Stromal cell of bone marrow (primary cell): Measurements from ENCODE around the gene SLC26A8.
"Not testable (repeated sequence)": the region's sequence is repeated elsewhere in the genome, so short reads cannot be mapped to it uniquely, and the experiment has no call there.

Experiments
- DNase-seq: peaks from one replicate; pipeline ENCODE4 v3.0.0-alpha.2; 2012; ENCODE audit warnings: low read depth

The SLC26A8 gene

GRCh38 chr6:35909571-35909970, 114.9 kb downstream of the SLC26A8 start:
- not testable (repeated sequence) for DNase-seq

GRCh38 chr6:35908753-35909401, 115.6 kb downstream of the SLC26A8 start:
- DNase-seq: not testable (repeated sequence)

GRCh38 chr6:35907750-35908149, 116.7 kb downstream of the SLC26A8 start:
- no peak for DNase-seq

- no peak for DNase-seq
These were observed 118.0 kb downstream of the SLC26A8 start for GRCh38 chr6:35906499-35906846.

- no peak for DNase-seq
These were observed 118.5 kb downstream of the SLC26A8 start for GRCh38 chr6:35905841-35906498.

GRCh38 chr6:35905141-35905785, 119.2 kb downstream of the SLC26A8 start:
- DNase-seq: no peak

GRCh38 chr6:35903679-35904078, 120.8 kb downstream of the SLC26A8 start:
- DNase-seq: no peak

- DNase-seq: no peak
These were observed 124.0 kb downstream of the SLC26A8 start for GRCh38 chr6:35900448-35900847.

GRCh38 chr6:35898003-35898402, 126.4 kb downstream of the SLC26A8 start:
- DNase-seq: no peak

GRCh38 chr6:35897486-35897885, 127.0 kb downstream of the SLC26A8 start:
- no peak for DNase-seq

GRCh38 chr6:35897036-35897435, 127.4 kb downstream of the SLC26A8 start:
- DNase-seq: no peak

GRCh38 chr6:35896228-35896627, 128.2 kb downstream of the SLC26A8 start:
- no peak for DNase-seq

- DNase-seq: no peak
These were observed 128.9 kb downstream of the SLC26A8 start for GRCh38 chr6:35895560-35895959.

GRCh38 chr6:35894776-35895175, 129.7 kb downstream of the SLC26A8 start:
- DNase-seq: no peak
